PC-3 (cell line): ENCODE measurements around the gene KDM2B. TPM values are rescaled to one million over a fixed set of nuclear protein-coding genes. Genes with fewer than 3 reads are reported as not detected.

Experiments
- ATAC-seq: fragments of 200-7000 bp; cut with Tn5 transposase; 2 replicates; pipeline ENCODE4 v1.9.1; 2020; ENCODE audit warnings: mild to moderate bottlenecking, moderate library complexity
- BruUV-seq: library from RNA; stranded (reverse); fragments of 400-500 nt; replicated peaks from 2 replicates; lab custom pipeline; 2021; lab: Mats Ljungman, UMichigan
- CTCF ChIA-PET: fragments of 300-600 bp; sonication (Branson Sonifier 250); formaldehyde crosslinking; loops from one replicate; lab custom pipeline; 2022; ENCODE audit warnings: antibody characterized with exemption; lab: Charles Lee
- POLR2A ChIA-PET: fragments of 300-600 bp; sonication (Branson Sonifier 250); formaldehyde crosslinking; loops from one replicate; lab custom pipeline; 2022; ENCODE audit warnings: antibody characterized with exemption; ENCODE audit not compliant: unreplicated experiment; lab: Charles Lee
- DNase-seq: peaks from one replicate; pipeline ENCODE4 v3.0.0-alpha.2; 2015
- H2AFZ ChIP-seq: fragments of 300-600 bp; sonication (generic); 2 replicates; pipeline ENCODE4 v1.6.0; 2016; ENCODE audit warnings: antibody characterized with exemption, low read length
- H3F3A ChIP-seq: fragments of 300-600 bp; sonication (generic); one replicate; pipeline ENCODE4 v1.6.0; 2017; ENCODE audit warnings: antibody characterized with exemption, low read length, control low read depth, mild to moderate bottlenecking; ENCODE audit not compliant: unreplicated experiment
- H3K27ac ChIP-seq: fragments of 300-600 bp; sonication (generic); 2 replicates; pipeline ENCODE4 v1.5.1; 2016; ENCODE audit warnings: mild to moderate bottlenecking, low read length
- H3K27me3 ChIP-seq: fragments of 300-600 bp; sonication (generic); 2 replicates; pipeline ENCODE4 v1.6.1; 2016; ENCODE audit warnings: low read length, mixed read lengths
- H3K36me3 ChIP-seq: fragments of 300-600 bp; sonication (generic); 2 replicates; pipeline ENCODE4 v1.6.1; 2016; ENCODE audit warnings: low read depth, mixed run types, low read length, mixed read lengths
- H3K4me1 ChIP-seq: fragments of 300-600 bp; sonication (generic); 2 replicates; pipeline ENCODE4 v1.5.1; 2016; ENCODE audit warnings: low read length; ENCODE audit not compliant: insufficient read depth
- H3K4me2 ChIP-seq: fragments of 300-600 bp; sonication (generic); 2 replicates; pipeline ENCODE4 v1.6.0; 2016; ENCODE audit warnings: low read length
- H3K4me3 ChIP-seq: fragments of 300-600 bp; sonication (generic); 2 replicates; pipeline ENCODE4 v1.5.1; 2016; ENCODE audit warnings: mild to moderate bottlenecking, low read length, mixed read lengths
- H3K79me2 ChIP-seq: fragments of 300-600 bp; sonication (generic); 2 replicates; pipeline ENCODE4 v1.6.1; 2017; ENCODE audit warnings: low read length, mixed read lengths
- H3K9ac ChIP-seq: fragments of 300-600 bp; sonication (generic); 2 replicates; pipeline ENCODE4 v1.6.0; 2016; ENCODE audit warnings: mild to moderate bottlenecking, low read length
- H3K9me2 ChIP-seq: fragments of 300-600 bp; sonication (generic); replicated peaks from 2 replicates; pipeline ENCODE4 v1.6.1; 2016; ENCODE audit warnings: mixed run types, low read length, mixed read lengths
- H3K9me3 ChIP-seq: fragments of 300-600 bp; sonication (generic); 2 replicates; pipeline ENCODE4 v1.6.1; 2016; ENCODE audit warnings: low read length, mixed read lengths
- H4K20me1 ChIP-seq: fragments of 300-600 bp; sonication (generic); 2 replicates; pipeline ENCODE4 v1.6.1; 2016; ENCODE audit warnings: low read length, mixed read lengths
- CTCF ChIP-seq: fragments of 300-600 bp; sonication (generic); conservative IDR thresholded peaks from 2 replicates; pipeline ENCODE4 v1.5.1; 2017; ENCODE audit warnings: antibody characterized with exemption, low read depth, mild to moderate bottlenecking, low read length
- EZH2 ChIP-seq: fragments of 300-600 bp; sonication (generic); IDR thresholded peaks from one replicate; pipeline ENCODE4 v1.6.1; 2017; ENCODE audit warnings: antibody characterized with exemption, mild to moderate bottlenecking, low read length; ENCODE audit not compliant: unreplicated experiment
- EZH2phosphoT487 ChIP-seq: fragments of 300-600 bp; sonication (generic); IDR thresholded peaks from 2 replicates; pipeline ENCODE4 v1.6.1; 2018; ENCODE audit warnings: mild to moderate bottlenecking, antibody characterized with exemption, low read length, borderline replicate concordance
- intact Hi-C: fragments of 100-400 bp; cut with micrococcal nuclease; formaldehyde crosslinking; loops from 2 replicates; pipeline ENCODE4 v1.9.0; 2023
- total RNA-seq: library from RNA; depleted of rRNA; stranded (reverse); fragments of >200 nt; gene quantifications from 2 replicates; pipeline ENCODE4 v1.2.3, GENCODE V29; 2014

KDM2B gene
- total RNA-seq, 1 experiment from 2014 or later = 52.5 TPM

- intact Hi-C loops = loop anchor here (2.0 to 5.0 kb wide), 5 partner anchors 45 to 166 kb away; partner anchors contain the start of genes KDM2B and RHOF
- no TSS peak for BruUV-seq
- Histone ChIP-seq H3K9me2 (no peaks in the 10 kb centered on the region), H3K27me3 (no peaks in the 10 kb centered on the region), H3K4me3 (peak within 1 kb of the TSS; percentile 79), H4K20me1 (no peaks in the 10 kb centered on the region), H3K4me2 (peak within 1 kb of the TSS; percentile 90), H3K4me1 (peaks cover 34% of the 10 kb centered on the region), H2AFZ (peak within 1 kb of the TSS; percentile 92), H3K9ac (peak within 1 kb of the TSS; percentile 71), H3K79me2 (peaks cover 45% of the 10 kb centered on the region), H3F3A (no peaks in the 10 kb centered on the region), H3K27ac (peak within 1 kb of the TSS; percentile 29), H3K36me3 (0 out of 2 replicates have a peak, but pooled peaks cover 2% of the 10 kb centered on the region), H3K9me3 (no peaks in the 10 kb centered on the region)
- TF ChIP-seq EZH2phosphoT487 (no peak), CTCF (no peak), EZH2 (no peak)
- ATAC-seq = peak; percentile 70
- POLR2A ChIA-PET = interaction anchor here (0.6 to 0.8 kb wide), 5 partner anchors 42 to 452 kb away, joined by 3 to 6 read pairs (median 3); partner anchors contain the start of gene MLXIP
- CTCF ChIA-PET = interaction anchor here (0.5 to 3.2 kb wide), 6 partner anchors 16 to 74 kb away, joined by 3 to 31 read pairs (median 4); no protein-coding TSS in a partner anchor
- DNase-seq = peak; percentile 99
Observed at GRCh38 chr12:121626087-121626852, 45.4 kb upstream of the KDM2B start, which contains the start of gene ORAI1. ORAI1 (plus strand) TSS chr12:121626530.

GRCh38 chr12:121620333-121620891, 39.6 kb upstream of the KDM2B start:
- H3K36me3 ChIP-seq = no peaks in the 10 kb centered on the region
- ATAC-seq (no peak), DNase-seq (no peak)
- H3K27me3 ChIP-seq = no peaks in the 10 kb centered on the region
- POLR2A ChIA-PET = no interaction called here
- H3K9ac ChIP-seq = no peak overlapping the region
- no peaks in the 10 kb centered on the region for H3K9me2 ChIP-seq
- no peaks in the 10 kb centered on the region for H3F3A ChIP-seq
- CTCF ChIA-PET = no interaction called here
- BruUV-seq = no TSS peak
- TF ChIP-seq CTCF (no peak), EZH2 (no peak), EZH2phosphoT487 (no peak)
- no peak overlapping the region for H3K27ac ChIP-seq
- H3K4me3 ChIP-seq = no peak overlapping the region
- H3K4me2 ChIP-seq = no peak overlapping the region
- no peaks in the 10 kb centered on the region for H4K20me1 ChIP-seq
- H3K9me3 ChIP-seq = no peaks in the 10 kb centered on the region
- H3K79me2 ChIP-seq = no peaks in the 10 kb centered on the region
- intact Hi-C loops = no loop called here
- no peak overlapping the region for H2AFZ ChIP-seq
- peaks cover 5% of the 10 kb centered on the region for H3K4me1 ChIP-seq
